Activated CD8-positive, alpha-beta memory T cell treated with anti-CD3 and anti-CD28 coated beads, Interleukin-2, amount 50 U/mL, for 1 hour (primary cell): ENCODE measurements around the gene MUC21.
"Not testable (repeated sequence)": the region's sequence is repeated elsewhere in the genome, so short reads cannot be mapped to it uniquely, and the experiment has no call there.

Experiments
- DNase-seq: peaks from one replicate; pipeline ENCODE4 v3.0.0-alpha.2; 2020; ENCODE audit errors: extremely low read depth

Gene MUC21

GRCh38 chr6:30969171-30969570 is 14.3 kb upstream of the MUC21 start:
- DNase-seq: not testable (repeated sequence)

GRCh38 chr6:30970946-30971345 is 12.6 kb upstream of the MUC21 start:
- DNase-seq: no peak

GRCh38 chr6:30972816-30973215 is 10.7 kb upstream of the MUC21 start:
- DNase-seq: no peak

GRCh38 chr6:30974490-30975252 is 8.8 kb upstream of the MUC21 start:
- DNase-seq: no peak

- DNase-seq: no peak
These were observed 4.4 kb upstream of the MUC21 start for GRCh38 chr6:30979141-30979540.

GRCh38 chr6:30979690-30980089 is 3.8 kb upstream of the MUC21 start:
- no peak for DNase-seq

GRCh38 chr6:30981942-30982772 is 1.4 kb upstream of the MUC21 start:
- DNase-seq: no peak

- DNase-seq: no peak
These were observed 2.0 kb downstream of the MUC21 start for GRCh38 chr6:30985490-30985889.

GRCh38 chr6:30987304-30987703 is 3.8 kb downstream of the MUC21 start:
- no peak for DNase-seq

GRCh38 chr6:30988209-30988825 is 4.8 kb downstream of the MUC21 start:
- no peak for DNase-seq

- no peak for DNase-seq
These were observed 7.0 kb downstream of the MUC21 start for GRCh38 chr6:30990422-30991086.

GRCh38 chr6:30991891-30992290 is 8.4 kb downstream of the MUC21 start:
- DNase-seq: no peak

- DNase-seq: no peak
These were observed 13.8 kb downstream of the MUC21 start for GRCh38 chr6:30997301-30997700.

- no peak for DNase-seq
These were observed 15.3 kb downstream of the MUC21 start for GRCh38 chr6:30998785-30999184.

GRCh38 chr6:31000067-31000860 is 16.7 kb downstream of the MUC21 start:
- not testable (repeated sequence) for DNase-seq

- no peak for DNase-seq
These were observed 17.9 kb downstream of the MUC21 start for GRCh38 chr6:31001281-31001888.

- DNase-seq: no peak
These were observed 19.0 kb downstream of the MUC21 start for GRCh38 chr6:31002471-31002870.

- DNase-seq: no peak
These were observed 21.3 kb downstream of the MUC21 start for GRCh38 chr6:31004794-31005193.

- DNase-seq: no peak
These were observed 21.9 kb downstream of the MUC21 start for GRCh38 chr6:31005249-31006020.

- DNase-seq: no peak
These were observed 24.2 kb downstream of the MUC21 start for GRCh38 chr6:31007694-31008093.
